Neural crest cell (in vitro differentiated cells): ENCODE results near the gene OR2T11. TPM values are rescaled to one million over a fixed set of nuclear protein-coding genes. Genes with fewer than 3 reads are reported as not detected.

Source experiments
- DNase-seq: peaks from one replicate; pipeline ENCODE4 v3.0.0; 2021; ENCODE audit warnings: low read depth, mixed read lengths, low spot score
- H3K27ac Mint-ChIP-seq: one replicate; pipeline ENCODE4 v1.8.0; 2021; ENCODE audit warnings: mild to moderate bottlenecking, mixed read lengths; ENCODE audit not compliant: unreplicated experiment
- H3K27me3 Mint-ChIP-seq: 2 replicates; pipeline ENCODE4 v1.8.0; 2021; ENCODE audit warnings: low read depth, mild to moderate bottlenecking, mixed read lengths
- H3K36me3 Mint-ChIP-seq: 2 replicates; pipeline ENCODE4 v1.8.0; 2021; ENCODE audit warnings: low read depth, mild to moderate bottlenecking, mixed read lengths
- H3K4me1 Mint-ChIP-seq: 2 replicates; pipeline ENCODE4 v1.8.0; 2021; ENCODE audit warnings: mixed read lengths
- H3K4me3 Mint-ChIP-seq: one replicate; pipeline ENCODE4 v1.8.0; 2021; ENCODE audit warnings: mild to moderate bottlenecking, mixed read lengths
- H3K9me3 Mint-ChIP-seq: 2 replicates; pipeline ENCODE4 v1.8.0; 2021; ENCODE audit warnings: mixed read lengths
- total RNA-seq: library from RNA; stranded (reverse); gene quantifications from 2 replicates; pipeline ENCODE4 v1.2.1, GENCODE V29; 2021
- TF ChIP-seq, protein P1 (sequence below): fragments of 200-600 bp; sonication (generic); conservative IDR thresholded peaks from 2 replicates; pipeline ENCODE4 v1.5.0; 2021; ENCODE audit warnings: antibody characterized with exemption, mild to moderate bottlenecking

Gene OR2T11
- total RNA-seq, 1 donor from 2014 or later: not detected

DNA sequence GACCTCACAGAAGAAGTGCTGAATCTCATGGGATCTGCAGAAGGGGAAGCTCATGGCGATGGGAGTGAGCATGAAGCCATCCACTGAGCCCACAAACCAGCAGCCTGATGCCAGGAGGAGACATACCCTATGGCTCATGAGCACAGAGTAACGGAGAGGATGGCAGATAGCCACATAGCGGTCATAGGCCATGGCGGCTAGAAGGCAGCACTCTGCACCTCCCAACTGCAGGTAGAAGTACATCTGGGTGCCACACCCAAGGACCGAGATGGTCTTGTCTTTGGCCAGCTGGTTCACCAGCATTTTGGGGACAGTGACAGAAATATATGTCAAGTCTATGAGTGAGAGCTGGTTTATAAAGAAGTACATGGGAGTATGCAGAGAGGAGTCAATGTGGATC, 41.7 kb downstream of the OR2T11 start:
- Mint-ChIP-seq H3K4me1 (no peaks in the 10 kb centered on the region), H3K9me3 (peaks cover 26% of the 10 kb centered on the region), H3K27me3 (no peaks in the 10 kb centered on the region), H3K4me3 (no peak overlapping the region), H3K27ac (no peak overlapping the region), H3K36me3 (peaks cover 9% of the 10 kb centered on the region)
- DNase-seq: no peak
- TF ChIP-seq, protein P1, sequence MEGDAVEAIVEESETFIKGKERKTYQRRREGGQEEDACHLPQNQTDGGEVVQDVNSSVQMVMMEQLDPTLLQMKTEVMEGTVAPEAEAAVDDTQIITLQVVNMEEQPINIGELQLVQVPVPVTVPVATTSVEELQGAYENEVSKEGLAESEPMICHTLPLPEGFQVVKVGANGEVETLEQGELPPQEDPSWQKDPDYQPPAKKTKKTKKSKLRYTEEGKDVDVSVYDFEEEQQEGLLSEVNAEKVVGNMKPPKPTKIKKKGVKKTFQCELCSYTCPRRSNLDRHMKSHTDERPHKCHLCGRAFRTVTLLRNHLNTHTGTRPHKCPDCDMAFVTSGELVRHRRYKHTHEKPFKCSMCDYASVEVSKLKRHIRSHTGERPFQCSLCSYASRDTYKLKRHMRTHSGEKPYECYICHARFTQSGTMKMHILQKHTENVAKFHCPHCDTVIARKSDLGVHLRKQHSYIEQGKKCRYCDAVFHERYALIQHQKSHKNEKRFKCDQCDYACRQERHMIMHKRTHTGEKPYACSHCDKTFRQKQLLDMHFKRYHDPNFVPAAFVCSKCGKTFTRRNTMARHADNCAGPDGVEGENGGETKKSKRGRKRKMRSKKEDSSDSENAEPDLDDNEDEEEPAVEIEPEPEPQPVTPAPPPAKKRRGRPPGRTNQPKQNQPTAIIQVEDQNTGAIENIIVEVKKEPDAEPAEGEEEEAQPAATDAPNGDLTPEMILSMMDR: no peak

DNA sequence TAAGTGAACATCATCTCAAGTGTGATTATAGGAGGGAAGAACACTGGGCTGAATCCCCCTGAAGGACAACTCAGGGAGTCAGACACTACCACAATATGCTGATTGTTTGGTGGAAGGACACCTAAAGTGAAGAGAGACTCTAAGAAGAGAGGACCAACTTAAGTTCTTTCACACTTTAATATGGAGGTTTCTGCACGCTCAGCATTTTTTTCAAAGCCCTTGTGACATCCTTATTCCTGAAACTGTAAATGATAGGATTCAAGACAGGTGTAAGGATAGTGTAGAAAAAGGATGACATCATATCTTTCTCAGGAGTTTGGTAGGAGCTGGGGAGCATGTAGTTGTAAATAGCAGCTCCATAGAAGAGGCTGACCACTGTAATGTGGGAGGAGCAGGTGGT, 42.2 kb downstream of the OR2T11 start:
- TF ChIP-seq, protein P1: no peak
- DNase-seq: no peak
- H3K27me3 Mint-ChIP-seq: no peaks in the 10 kb centered on the region
- H3K4me3 Mint-ChIP-seq: no peak overlapping the region
- no peak overlapping the region for H3K27ac Mint-ChIP-seq
- no peaks in the 10 kb centered on the region for H3K4me1 Mint-ChIP-seq
- H3K36me3 Mint-ChIP-seq: peaks cover 9% of the 10 kb centered on the region
- peaks cover 26% of the 10 kb centered on the region for H3K9me3 Mint-ChIP-seq

DNA sequence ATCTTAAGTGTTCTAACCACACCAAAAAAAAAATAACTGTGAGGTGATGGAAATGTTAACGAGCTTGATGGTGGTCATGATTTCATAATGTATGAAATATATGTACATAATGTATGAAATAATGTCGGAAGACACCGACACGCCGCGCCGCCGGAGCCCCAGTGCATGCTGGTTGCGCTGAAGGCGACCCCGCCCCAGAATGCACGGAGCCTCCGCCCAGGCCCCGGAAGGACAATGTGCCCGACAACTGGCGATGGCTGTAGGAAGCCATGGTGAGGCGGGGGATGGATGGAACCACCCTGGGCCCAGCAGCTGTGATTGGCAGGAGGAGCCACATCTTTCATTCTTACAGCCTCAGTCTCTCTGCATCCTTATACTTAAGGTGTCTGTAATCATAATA, 44.8 kb downstream of the OR2T11 start:
- Mint-ChIP-seq H3K4me3 (no peak overlapping the region), H3K27me3 (no peaks in the 10 kb centered on the region), H3K27ac (no peak overlapping the region), H3K9me3 (peaks cover 27% of the 10 kb centered on the region), H3K4me1 (no peaks in the 10 kb centered on the region), H3K36me3 (peaks cover 9% of the 10 kb centered on the region)
- TF ChIP-seq, protein P1: no peak
- DNase-seq: no peak

DNA sequence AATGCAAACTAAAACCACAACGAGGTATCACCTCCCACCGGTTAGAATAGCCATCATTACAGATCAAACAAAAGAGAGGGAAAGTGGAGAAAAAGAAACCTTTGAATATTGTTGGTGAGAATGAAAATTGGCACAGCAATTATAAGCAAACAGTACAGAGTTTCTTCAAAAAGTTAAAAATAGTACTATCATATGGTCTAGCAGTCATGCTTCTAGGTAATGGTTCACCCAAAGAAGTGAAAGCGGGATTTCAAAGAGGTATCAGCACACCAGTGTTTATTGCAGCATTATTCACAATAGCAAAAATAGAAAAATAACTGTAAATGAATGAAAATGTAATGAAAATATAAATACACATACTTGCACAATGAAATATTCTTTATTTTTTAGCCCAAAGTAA, 45.6 kb downstream of the OR2T11 start:
- H3K4me1 Mint-ChIP-seq: no peaks in the 10 kb centered on the region
- peaks cover 30% of the 10 kb centered on the region for H3K9me3 Mint-ChIP-seq
- TF ChIP-seq, protein P1: no peak
- H3K36me3 Mint-ChIP-seq: peaks cover 9% of the 10 kb centered on the region
- H3K4me3 Mint-ChIP-seq: no peak overlapping the region
- no peak overlapping the region for H3K27ac Mint-ChIP-seq
- no peaks in the 10 kb centered on the region for H3K27me3 Mint-ChIP-seq
- DNase-seq: no peak

DNA sequence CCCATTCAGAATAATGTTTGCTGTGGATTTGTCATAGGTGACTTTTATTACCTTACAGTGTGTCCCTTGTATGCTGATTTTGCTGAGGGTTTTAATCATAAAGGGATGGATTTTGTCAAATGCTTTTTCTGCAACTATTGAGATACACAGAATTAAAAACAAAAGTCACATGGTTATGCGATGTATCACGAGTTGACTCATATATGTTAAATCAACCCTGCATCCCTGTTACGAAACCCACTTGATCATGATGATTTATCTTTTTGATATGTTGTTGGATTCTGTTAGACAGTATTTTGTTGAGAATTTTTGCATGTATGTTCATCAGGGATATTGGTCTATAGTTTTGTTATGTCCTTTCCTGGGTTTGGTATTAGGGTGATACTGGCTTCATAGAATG, 49.6 kb downstream of the OR2T11 start:
- H3K4me1 Mint-ChIP-seq: no peaks in the 10 kb centered on the region
- H3K27ac Mint-ChIP-seq: no peak overlapping the region
- no peak overlapping the region for H3K4me3 Mint-ChIP-seq
- peaks cover 23% of the 10 kb centered on the region for H3K9me3 Mint-ChIP-seq
- no peak for DNase-seq
- H3K27me3 Mint-ChIP-seq: no peaks in the 10 kb centered on the region
- TF ChIP-seq, protein P1: no peak
- H3K36me3 Mint-ChIP-seq: no peaks in the 10 kb centered on the region
